Subcutaneous adipose tissue (tissue), 4 donors: ENCODE results near the gene SMPD1. TPM values are rescaled to one million over a fixed set of nuclear protein-coding genes. Genes with fewer than 3 reads are reported as not detected.

Source experiments
- total RNA-seq, 4 donors: library from RNA; depleted of rRNA; stranded (reverse); fragments of >200 nt; gene quantifications; one replicate each; pipeline ENCODE4 v1.1.0, GENCODE V29; 2016
- TF ChIP-seq, protein P1 (sequence below): fragments of 450-650 bp; IDR thresholded peaks from one replicate; pipeline ENCODE4 v1.5.1; 2016; ENCODE audit warnings: low read depth, mild to moderate bottlenecking, control low read depth, antibody characterized with exemption, moderate library complexity

Gene SMPD1
- total RNA-seq, 4 donors from 2014 or later = 21.2 to 47.1 (median 25.8) TPM

DNA sequence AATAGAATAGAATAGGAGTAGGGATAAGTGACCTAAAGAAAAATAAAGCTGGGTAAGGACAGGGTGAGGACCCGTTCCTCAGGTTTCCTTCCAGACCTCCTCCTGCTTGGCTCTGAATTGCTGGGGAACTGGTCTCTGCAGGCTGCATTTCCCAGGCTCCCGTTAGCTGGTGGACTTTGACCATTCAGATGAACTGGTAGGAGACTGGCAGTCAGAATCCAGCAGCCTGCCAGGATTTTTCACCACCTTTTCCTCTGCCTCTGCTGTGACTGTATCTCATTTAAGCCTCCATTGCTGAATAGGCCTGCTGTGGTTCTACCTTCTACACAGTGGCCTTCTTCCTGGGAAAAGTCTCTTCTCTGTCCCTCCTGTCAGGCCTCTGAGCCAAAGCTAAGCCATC is 24.6 kb upstream of the SMPD1 start:
- TF ChIP-seq, protein P1, sequence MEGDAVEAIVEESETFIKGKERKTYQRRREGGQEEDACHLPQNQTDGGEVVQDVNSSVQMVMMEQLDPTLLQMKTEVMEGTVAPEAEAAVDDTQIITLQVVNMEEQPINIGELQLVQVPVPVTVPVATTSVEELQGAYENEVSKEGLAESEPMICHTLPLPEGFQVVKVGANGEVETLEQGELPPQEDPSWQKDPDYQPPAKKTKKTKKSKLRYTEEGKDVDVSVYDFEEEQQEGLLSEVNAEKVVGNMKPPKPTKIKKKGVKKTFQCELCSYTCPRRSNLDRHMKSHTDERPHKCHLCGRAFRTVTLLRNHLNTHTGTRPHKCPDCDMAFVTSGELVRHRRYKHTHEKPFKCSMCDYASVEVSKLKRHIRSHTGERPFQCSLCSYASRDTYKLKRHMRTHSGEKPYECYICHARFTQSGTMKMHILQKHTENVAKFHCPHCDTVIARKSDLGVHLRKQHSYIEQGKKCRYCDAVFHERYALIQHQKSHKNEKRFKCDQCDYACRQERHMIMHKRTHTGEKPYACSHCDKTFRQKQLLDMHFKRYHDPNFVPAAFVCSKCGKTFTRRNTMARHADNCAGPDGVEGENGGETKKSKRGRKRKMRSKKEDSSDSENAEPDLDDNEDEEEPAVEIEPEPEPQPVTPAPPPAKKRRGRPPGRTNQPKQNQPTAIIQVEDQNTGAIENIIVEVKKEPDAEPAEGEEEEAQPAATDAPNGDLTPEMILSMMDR = no peak

DNA sequence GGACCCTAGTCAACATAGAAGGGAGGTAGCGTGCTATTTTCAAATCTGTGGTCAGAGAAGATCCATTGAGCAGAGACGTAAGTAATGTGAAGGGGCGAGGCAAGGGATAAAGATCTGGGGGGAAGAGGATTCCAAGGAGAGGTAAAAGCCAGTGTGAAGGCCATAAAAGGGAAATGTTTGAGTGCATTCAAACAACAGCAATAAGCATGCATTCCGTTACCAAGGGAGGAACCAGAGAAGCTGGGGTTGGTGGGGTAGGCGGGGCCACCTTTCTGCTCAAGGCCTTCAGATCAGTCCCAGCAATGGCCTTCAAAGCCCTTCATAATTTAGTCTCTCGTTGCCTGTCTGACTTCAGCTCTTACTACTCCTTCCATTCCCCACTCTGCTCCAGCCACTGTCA is 18.4 kb upstream of the SMPD1 start:
- TF ChIP-seq, protein P1 = no peak

DNA sequence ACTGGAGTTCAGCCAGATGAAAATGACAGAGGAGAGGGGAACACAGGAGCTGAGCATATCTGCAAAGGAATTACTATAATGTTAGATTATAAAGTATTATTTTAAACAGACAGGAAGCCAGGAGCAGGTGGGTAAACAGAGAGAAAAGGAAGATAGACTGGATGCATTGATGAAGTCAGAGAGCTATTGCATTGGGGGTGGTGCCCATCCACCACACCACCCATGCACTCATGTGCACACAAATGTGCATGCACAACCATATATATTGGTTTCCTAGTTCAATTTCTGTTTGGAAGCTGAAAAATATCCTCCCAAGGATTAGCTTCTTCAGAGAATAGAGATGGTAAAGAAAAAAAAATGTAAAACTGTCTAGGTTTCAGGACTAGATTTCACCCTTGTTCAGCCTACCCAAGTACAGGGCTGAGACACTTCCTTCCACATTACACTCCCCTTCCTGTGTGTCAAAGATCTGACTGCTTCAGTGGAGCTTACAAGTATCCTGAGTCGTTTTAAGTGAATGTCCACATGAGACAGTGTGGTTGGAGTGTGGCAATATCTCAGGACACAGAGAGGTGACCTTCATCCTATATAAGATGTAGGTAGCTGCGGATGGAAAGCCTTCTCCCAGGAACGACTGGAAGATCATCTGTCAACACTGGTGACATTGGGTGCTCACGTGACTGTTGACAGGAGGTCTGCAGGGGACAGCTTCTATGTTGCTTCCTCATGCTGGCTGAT is 12.2 kb upstream of the SMPD1 start:
- TF ChIP-seq, protein P1 = no peak

DNA sequence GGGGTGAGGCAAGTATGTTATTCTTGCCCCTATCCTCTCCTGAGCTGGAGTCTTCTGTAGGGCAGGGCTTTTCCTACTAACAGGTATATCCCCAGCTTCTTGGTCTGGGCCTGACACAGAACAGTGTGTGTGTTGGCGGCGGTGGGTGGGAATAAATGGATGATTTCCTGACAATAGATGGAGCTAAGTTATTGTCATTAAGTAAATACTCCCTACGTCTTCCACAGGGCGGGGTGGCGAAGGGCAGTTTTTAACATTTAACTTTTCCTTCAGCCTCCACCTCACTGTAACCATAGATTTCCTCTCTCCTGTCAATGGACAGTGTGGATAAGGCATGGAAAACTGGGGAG is 11.7 kb upstream of the SMPD1 start:
- TF ChIP-seq, protein P1 = no peak

DNA sequence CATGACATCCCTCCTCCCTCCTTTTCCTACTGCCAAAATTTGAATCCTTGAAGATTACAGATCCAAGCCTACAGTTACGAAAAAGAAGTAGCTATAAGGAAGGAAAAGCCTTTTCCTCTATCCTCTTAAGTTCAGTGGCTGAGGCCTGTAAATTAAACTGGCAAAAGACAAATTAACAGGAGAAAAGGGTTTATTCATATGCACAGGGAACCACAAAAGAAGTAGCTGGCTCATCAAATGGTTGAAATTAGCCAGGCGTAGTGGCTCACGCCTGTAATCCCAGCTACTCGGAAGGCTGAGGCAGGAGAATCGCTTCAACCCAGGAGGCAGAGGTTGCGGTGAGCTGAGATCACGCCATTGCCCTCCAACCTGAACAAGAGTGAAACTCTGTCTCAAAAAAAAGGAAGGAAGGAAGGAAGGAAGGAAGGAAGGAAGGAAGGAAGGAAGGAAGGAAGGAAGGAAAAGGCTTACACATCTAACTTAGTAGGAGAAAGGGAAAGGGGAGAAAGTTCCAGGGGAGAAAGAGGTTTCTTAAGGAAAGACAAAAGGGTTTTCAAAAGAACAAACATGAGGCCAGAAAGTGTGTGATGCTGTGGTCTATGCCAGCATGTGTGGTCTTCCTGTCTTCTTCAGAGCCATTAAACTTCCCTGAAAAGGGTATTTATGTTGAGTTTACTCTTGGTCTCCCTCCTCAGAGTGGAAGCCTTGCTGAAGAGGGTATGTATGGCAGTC is 5.1 kb upstream of the SMPD1 start:
- TF ChIP-seq, protein P1 = no peak

DNA sequence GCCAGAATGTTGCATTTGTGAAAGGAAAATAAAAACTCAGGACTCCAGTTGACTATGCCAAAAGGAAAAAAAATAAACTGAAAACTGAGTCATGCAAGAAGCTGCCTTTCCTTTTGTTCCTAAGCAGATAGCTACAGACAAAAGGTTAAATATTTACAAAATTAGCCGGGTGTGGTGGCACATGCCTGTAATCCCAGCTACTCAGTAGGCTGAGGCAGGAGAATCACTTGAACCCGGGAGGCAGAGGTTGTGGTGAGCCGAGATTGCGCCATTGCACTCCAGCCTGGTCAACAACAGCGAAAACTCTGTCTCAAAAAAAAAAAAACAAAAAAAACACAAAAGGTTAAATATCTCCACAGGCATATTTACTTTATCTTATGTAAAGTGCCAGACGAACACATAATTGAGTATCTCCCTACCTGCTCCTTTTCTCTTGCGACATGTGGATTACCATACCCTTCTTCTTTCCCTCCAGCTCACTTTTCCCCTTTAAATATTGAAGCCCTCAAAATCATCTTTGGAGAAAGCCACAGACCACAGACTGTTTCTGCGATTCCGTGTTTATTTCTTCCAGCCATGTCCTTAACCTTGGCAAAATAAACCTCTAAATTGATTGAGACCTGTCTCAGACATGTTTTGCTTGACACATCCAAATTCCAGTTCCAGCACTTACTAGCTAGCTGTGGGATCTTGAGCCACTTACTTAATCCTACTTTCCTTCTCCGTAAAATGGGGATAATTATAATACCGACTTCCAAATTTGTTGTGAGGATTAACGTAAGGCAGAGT is 2.3 kb upstream of the SMPD1 start:
- TF ChIP-seq, protein P1 = no peak

DNA sequence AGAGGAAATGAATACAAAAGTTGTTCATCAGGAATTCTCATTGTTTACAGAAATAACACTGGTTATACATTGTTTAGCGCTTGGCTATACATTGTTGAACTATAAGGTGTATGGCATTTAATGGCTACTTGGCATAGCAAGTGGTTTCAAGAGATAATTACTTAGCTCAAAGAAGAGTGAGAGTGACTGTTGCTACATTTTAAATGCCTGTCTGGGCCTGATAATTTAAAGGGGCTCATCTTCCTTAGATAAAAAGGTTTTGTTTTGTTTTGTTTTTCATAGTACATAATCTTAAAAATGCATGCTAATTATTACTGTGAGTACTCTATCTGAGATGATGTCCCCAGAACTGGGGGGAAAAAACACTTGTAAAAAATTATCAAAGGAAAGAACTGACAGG is 1.5 kb upstream of the SMPD1 start:
- TF ChIP-seq, protein P1 = no peak
